HG02885 (cell line): ENCODE results near the gene TFPI.
A peak's percentile ranks its signal among the peaks of the same experiment; 100 is the strongest.
"Not testable (repeated sequence)": the region's sequence is repeated elsewhere in the genome, so short reads cannot be mapped to it uniquely, and the experiment has no call there.

Experiments
- ATAC-seq: cut with Tn5 transposase; IDR thresholded peaks from one replicate; pipeline ENCODE4 v1.9.1; 2021; ENCODE audit warnings: mild to moderate bottlenecking; ENCODE audit not compliant: unreplicated experiment, poor library complexity

TFPI gene

GRCh38 chr2:187556493-187556892, 2.3 kb upstream of the TFPI start:
- not testable (repeated sequence) for ATAC-seq

GRCh38 chr2:187554704-187555082, 458 bp upstream of the TFPI start:
- ATAC-seq: no peak

GRCh38 chr2:187552828-187553681, 1.2 kb downstream of the TFPI start:
- ATAC-seq: peak; percentile 70

- no peak for ATAC-seq
Observed at GRCh38 chr2:187552381-187552780, 1.9 kb downstream of the TFPI start.

GRCh38 chr2:187550857-187551256, 3.4 kb downstream of the TFPI start:
- ATAC-seq: no peak

- no peak for ATAC-seq
Observed at GRCh38 chr2:187549951-187550555, 4.2 kb downstream of the TFPI start.

GRCh38 chr2:187549193-187549592, 5.0 kb downstream of the TFPI start:
- ATAC-seq: no peak

- ATAC-seq: no peak
Observed at GRCh38 chr2:187548656-187549055, 5.6 kb downstream of the TFPI start.

GRCh38 chr2:187547353-187547979, 6.8 kb downstream of the TFPI start:
- no peak for ATAC-seq

GRCh38 chr2:187546762-187547333, 7.4 kb downstream of the TFPI start:
- no peak for ATAC-seq

GRCh38 chr2:187545238-187545751, 8.9 kb downstream of the TFPI start:
- ATAC-seq: no peak

- no peak for ATAC-seq
Observed at GRCh38 chr2:187544371-187545080, 9.7 kb downstream of the TFPI start.

- no peak for ATAC-seq
Observed at GRCh38 chr2:187543488-187543887, 10.7 kb downstream of the TFPI start.

- ATAC-seq: no peak
Observed at GRCh38 chr2:187542123-187542522, 12.1 kb downstream of the TFPI start.

GRCh38 chr2:187541086-187542085, 12.8 kb downstream of the TFPI start:
- no peak for ATAC-seq

GRCh38 chr2:187538222-187538621, 16.0 kb downstream of the TFPI start:
- ATAC-seq: not testable (repeated sequence)

GRCh38 chr2:187535381-187535780, 18.9 kb downstream of the TFPI start:
- ATAC-seq: not testable (repeated sequence)

- no peak for ATAC-seq
Observed at GRCh38 chr2:187532333-187533120, 21.7 kb downstream of the TFPI start.
